Muscle layer of duodenum (tissue), 2 donors: Measurements from ENCODE around the gene RBP5.

Source experiments
- H3K27ac ChIP-seq: one replicate; pipeline ENCODE4 v1.7.0; 2013; ENCODE audit warnings: mild to moderate bottlenecking, low read length
- H3K27me3 ChIP-seq: one replicate; pipeline ENCODE4 v1.7.0; 2013; ENCODE audit warnings: low read depth, mild to moderate bottlenecking, control low read depth, low read length
- H3K36me3 ChIP-seq, 2 donors: one replicate each; pipeline ENCODE4 v1.7.0; 2013; ENCODE audit warnings: low read length in 2 of 2, control low read depth in 1 of 2, mild to moderate bottlenecking in 1 of 2; ENCODE audit not compliant: insufficient read depth in 2 of 2, control insufficient read depth in 1 of 2
- H3K4me1 ChIP-seq, 2 donors: one replicate each; pipeline ENCODE4 v1.7.0; 2013; ENCODE audit warnings: low read length in 2 of 2, mild to moderate bottlenecking in 2 of 2, control low read depth in 1 of 2, moderate library complexity in 1 of 2; ENCODE audit not compliant: insufficient read depth in 2 of 2, control insufficient read depth in 1 of 2
- H3K4me3 ChIP-seq, 2 donors: one replicate each; pipeline ENCODE4 v1.7.0; 2013; ENCODE audit warnings: low read length in 2 of 2, low read depth in 1 of 2, mild to moderate bottlenecking in 1 of 2
- H3K9me3 ChIP-seq, 2 donors: one replicate each; pipeline ENCODE4 v1.7.0; 2013; ENCODE audit warnings: low read length in 2 of 2, control low read depth in 1 of 2, mild to moderate bottlenecking in 1 of 2; ENCODE audit not compliant: control insufficient read depth in 1 of 2
- donor health status: healthy.

The RBP5 gene

GRCh38 chr12:7099290-7099996 is 29.2 kb downstream of the RBP5 start:
- Histone ChIP-seq H3K36me3 (peaks cover 6 to 33% of the 10 kb centered on the region in 2 donors), H3K9me3 (no peaks in the 10 kb centered on the region), H3K4me3 (no peak overlapping the region), H3K4me1 (no peaks in the 10 kb centered on the region), H3K27ac (no peak overlapping the region), H3K27me3 (no peaks in the 10 kb centered on the region)

- Histone ChIP-seq H3K4me3 (no peak overlapping the region), H3K27me3 (no peaks in the 10 kb centered on the region), H3K36me3 (peaks cover 6 to 16% of the 10 kb centered on the region in 2 donors), H3K9me3 (no peaks in the 10 kb centered on the region), H3K4me1 (peaks cover 4 to 7% of the 10 kb centered on the region in 2 donors), H3K27ac (no peak overlapping the region)
Measured at GRCh38 chr12:7096979-7097378, 31.7 kb downstream of the RBP5 start.

DNA sequence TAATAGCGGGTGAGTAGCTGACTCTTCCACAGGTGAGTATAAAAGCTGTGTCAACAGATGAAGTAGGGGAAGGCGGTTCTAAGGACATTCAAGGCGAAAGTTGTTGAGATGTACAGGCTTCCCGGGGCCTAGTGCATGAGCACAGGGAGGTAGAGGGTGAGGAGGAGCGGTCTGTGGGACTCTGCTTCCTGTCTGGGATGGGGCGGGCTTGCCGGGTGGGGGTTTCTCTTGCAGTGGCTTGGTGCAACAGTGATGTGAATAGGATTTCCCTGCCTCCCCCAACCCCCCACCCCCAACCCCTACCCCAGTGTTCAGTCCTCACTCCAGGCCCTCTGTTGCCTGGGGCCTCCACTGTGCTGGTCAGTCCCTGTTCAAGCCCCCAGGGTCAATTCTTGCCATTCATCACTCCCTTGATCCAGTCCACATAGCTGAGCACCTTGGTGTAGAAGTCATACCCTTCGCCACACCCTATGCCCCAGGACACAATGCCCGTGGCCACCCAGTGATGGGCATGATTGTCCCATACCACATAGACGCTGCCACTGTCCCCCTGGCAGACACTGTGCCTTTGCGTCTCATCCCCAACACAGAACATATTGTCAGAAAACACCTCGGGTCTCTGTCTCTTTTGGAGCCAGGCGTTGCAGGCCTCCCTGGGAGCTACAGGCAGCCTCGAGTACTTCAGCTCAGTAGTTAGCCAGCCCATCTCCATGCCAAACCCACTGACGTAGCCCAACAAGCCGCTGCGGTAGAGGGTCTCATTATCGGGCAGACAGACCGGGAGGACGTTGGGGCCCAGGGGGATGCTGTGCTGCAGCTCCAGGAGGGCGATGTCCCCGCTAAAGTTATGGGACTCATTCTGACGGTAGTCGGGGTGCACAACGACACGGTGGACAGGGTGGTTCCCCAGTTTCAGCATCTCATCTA is 32.4 kb downstream of the RBP5 start:
- peaks cover 4 to 14% of the 10 kb centered on the region in 2 donors for H3K4me1 ChIP-seq
- no peak overlapping the region for H3K27ac ChIP-seq
- no peaks in the 10 kb centered on the region for H3K27me3 ChIP-seq
- no peaks in the 10 kb centered on the region for H3K9me3 ChIP-seq
- H3K4me3 ChIP-seq = no peak overlapping the region
- peaks cover 6 to 12% of the 10 kb centered on the region in 2 donors for H3K36me3 ChIP-seq

- Histone ChIP-seq H3K27ac (no peak overlapping the region), H3K27me3 (no peaks in the 10 kb centered on the region), H3K9me3 (no peaks in the 10 kb centered on the region), H3K4me3 (no peak overlapping the region), H3K4me1 (peaks cover 4 to 17% of the 10 kb centered on the region in 2 donors), H3K36me3 (peaks cover 0 to 13% of the 10 kb centered on the region in 2 donors)
Measured at GRCh38 chr12:7093892-7094291, 34.8 kb downstream of the RBP5 start.

GRCh38 chr12:7093486-7093885 is 35.2 kb downstream of the RBP5 start:
- Histone ChIP-seq H3K4me3 (no peak overlapping the region), H3K27ac (no peak overlapping the region), H3K9me3 (no peaks in the 10 kb centered on the region), H3K4me1 (peaks cover 4 to 17% of the 10 kb centered on the region in 2 donors), H3K36me3 (peaks cover 0 to 17% of the 10 kb centered on the region in 2 donors), H3K27me3 (no peaks in the 10 kb centered on the region)

DNA sequence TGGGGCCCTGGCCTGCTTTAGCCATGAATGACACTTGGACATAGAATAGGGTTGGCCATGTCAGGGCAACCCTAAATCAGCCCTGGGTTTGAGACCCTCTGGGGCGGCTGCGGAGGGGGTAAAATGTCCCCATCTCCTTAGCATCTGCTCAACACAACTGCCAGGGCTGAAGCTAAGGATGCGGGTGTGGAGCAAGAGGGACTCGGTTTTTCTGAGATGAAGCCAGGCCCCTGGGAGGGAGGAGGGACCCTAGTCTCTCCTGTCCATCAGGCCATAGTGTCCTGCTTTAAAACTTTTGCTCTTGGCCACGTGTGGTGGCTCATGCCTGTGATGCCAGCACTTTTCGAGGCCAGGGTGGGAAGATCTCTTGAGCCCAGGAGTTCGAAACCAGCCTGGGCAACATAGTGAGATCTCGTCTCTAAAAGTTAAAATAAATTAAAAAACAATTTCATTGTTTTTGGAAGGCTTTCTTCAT is 35.7 kb downstream of the RBP5 start:
- Histone ChIP-seq H3K4me3 (no peak overlapping the region), H3K27ac (peak overlapping the region; percentile 92), H3K9me3 (no peaks in the 10 kb centered on the region), H3K4me1 (peaks cover 4 to 17% of the 10 kb centered on the region in 2 donors), H3K36me3 (peaks cover 0 to 18% of the 10 kb centered on the region in 2 donors), H3K27me3 (no peaks in the 10 kb centered on the region)

DNA sequence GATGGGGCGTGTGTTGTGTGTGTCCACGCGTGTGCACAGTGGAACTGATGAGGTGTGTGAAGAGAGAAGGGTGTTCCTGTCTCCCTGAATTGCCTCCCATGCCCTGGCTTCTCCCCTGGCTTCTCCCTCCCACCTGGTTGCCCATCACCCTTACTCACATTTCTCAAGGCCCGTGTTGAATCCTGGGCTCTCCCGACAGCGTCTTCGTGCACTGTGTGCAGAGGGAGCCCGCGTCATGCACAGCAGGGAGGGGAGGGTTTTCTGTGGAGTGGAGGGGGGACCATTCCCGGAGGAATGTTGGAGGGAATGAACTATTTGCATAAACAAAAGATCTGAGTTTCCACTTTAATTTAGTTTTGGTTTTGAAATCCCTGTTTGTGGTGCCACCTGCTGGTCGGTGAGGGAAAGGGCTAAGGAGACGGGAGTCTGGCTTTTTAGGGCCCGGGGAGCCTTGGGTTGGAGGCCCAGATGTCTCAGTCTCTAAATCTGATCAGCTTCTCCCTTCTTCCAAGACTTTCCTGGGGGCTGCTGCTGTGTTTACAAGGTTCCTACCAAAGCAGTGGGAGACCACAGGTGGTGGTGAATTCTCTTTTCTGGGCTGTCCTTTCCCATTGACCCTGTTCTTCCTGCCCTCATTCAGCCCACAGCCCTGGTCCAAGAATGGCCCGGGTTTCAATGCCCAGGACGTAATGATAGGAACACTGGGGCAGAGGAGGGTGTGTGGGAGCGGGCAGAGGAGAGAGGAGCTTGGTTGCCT is 36.3 kb downstream of the RBP5 start, which contains the start of gene C1R:
Gene C1R, minus strand, starts transcription at position 217 of the 757 bp plus-strand sequence. Its CDS starts 57 bp downstream, at position 160.
- Histone ChIP-seq H3K27me3 (no peaks in the 10 kb centered on the region), H3K36me3 (peaks cover 3 to 24% of the 10 kb centered on the region in 2 donors), H3K9me3 (no peaks in the 10 kb centered on the region), H3K27ac (peak within 1 kb of the TSS; percentile 92), H3K4me1 (peaks cover 4 to 17% of the 10 kb centered on the region in 2 donors), H3K4me3 (peak within 1 kb of the TSS; percentile 74 to 84)

DNA sequence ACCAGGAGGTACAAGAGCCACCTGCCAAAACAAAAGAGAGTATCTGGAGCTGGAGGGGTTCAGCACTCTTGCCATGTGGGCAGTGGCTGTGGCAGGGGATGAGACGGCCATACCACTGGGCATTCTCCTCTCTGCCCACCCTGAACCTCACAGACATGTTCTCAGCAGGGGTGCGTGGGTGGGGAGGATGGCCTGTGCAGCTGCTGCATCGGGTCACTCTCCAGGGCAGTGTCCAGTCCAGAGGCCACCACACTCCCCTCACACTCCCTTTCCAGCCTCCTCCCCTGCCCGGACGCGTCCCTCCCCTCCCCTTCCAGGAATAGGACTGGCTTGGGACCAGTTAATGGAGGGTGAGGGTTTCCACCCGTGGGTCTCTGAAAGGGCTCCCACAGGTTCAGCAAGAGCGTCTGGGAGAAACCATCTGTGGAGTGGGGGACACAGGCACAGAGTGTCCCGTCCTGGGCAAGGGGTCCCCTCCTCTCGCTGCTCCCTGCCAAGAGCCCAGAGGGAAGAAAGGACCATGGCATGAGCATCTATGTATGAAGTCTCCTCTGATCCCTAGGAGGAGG is 36.9 kb downstream of the RBP5 start:
- peak overlapping the region; percentile 92 for H3K27ac ChIP-seq
- H3K27me3 ChIP-seq = no peaks in the 10 kb centered on the region
- H3K4me3 ChIP-seq = peak overlapping the region; percentile 74 to 84
- no peaks in the 10 kb centered on the region for H3K9me3 ChIP-seq
- peaks cover 4 to 17% of the 10 kb centered on the region in 2 donors for H3K4me1 ChIP-seq
- peaks cover 6 to 26% of the 10 kb centered on the region in 2 donors for H3K36me3 ChIP-seq

GRCh38 chr12:7091171-7091570 is 37.5 kb downstream of the RBP5 start:
- Histone ChIP-seq H3K27me3 (no peaks in the 10 kb centered on the region), H3K36me3 (peaks cover 8 to 32% of the 10 kb centered on the region in 2 donors), H3K27ac (peak overlapping the region; percentile 92), H3K4me3 (peak overlapping the region; percentile 74 to 84), H3K9me3 (no peaks in the 10 kb centered on the region), H3K4me1 (peaks cover 4 to 17% of the 10 kb centered on the region in 2 donors)

DNA sequence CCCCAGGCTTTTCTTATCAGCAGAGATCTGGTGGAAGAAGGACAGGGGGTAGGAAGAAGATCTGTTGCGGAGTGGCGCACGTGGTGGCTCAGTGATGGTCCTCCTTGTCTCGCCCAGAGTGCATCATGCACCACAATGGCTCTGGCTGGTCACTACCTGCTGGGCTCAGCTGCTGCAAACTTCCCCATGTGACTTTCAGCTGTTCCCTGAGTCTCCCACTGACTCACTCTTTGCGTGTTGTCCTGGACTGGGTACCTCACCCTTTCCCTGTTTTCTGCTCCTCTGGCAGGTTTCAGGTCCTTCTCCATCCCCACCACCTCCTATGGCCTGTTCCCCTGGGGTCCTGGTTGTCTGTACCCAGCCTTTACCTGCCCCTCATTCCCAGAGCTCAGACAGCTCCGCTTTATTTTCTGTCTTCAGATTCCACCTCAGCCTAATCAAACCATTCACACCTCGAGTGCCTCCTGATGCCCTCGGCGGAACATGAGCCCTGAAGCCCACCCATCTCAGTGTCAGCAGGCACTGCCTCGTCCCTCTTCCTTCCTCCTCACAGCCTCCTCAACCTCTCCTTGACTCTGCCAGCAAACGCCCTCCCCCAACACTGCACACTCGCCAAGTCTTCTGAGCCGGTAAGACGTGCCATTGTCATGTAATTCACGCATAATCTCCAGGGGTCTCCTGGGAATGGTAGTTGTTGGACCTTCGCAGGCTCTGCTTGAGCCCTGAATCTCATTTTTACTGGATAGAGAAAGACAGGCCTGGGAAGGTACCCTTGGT is 38.3 kb downstream of the RBP5 start:
- H3K27me3 ChIP-seq = no peaks in the 10 kb centered on the region
- H3K36me3 ChIP-seq = peaks cover 13 to 39% of the 10 kb centered on the region in 2 donors
- peak overlapping the region; percentile 74 to 84 for H3K4me3 ChIP-seq
- H3K27ac ChIP-seq = peak overlapping the region; percentile 92
- H3K4me1 ChIP-seq = peaks cover 4 to 17% of the 10 kb centered on the region in 2 donors
- no peaks in the 10 kb centered on the region for H3K9me3 ChIP-seq
